Kidney (tissue), 14 donors: ENCODE data around the gene KYNU. TPM values are rescaled to one million over a fixed set of nuclear protein-coding genes. Genes with fewer than 3 reads are reported as not detected.

Source experiments
- DNase-seq, 5 donors: peaks; one replicate each; pipeline ENCODE4 v3.0.0-alpha.2; 2013 to 2020
- FAIRE-seq: peaks from 2 replicates; lab custom pipeline; 2012; peaks lifted over from hg19 to GRCh38; lab: Jason Lieb, UNC
- H3K27ac ChIP-seq, 2 donors: one replicate each; pipeline ENCODE4 v1.7.0; 2013; ENCODE audit warnings: low read depth in 2 of 2, low read length in 2 of 2, inconsistent platforms in 1 of 2
- H3K27me3 ChIP-seq: one replicate; pipeline ENCODE4 v1.7.1; 2013; ENCODE audit warnings: low read length, inconsistent platforms; ENCODE audit not compliant: control insufficient read depth, insufficient read depth
- H3K36me3 ChIP-seq, 3 donors: one replicate each; pipeline versions ENCODE4 v1.7.0 to v1.7.1; 2013; ENCODE audit warnings: low read length in 3 of 3, control low read depth in 1 of 3, inconsistent platforms in 1 of 3; ENCODE audit not compliant: insufficient read depth in 3 of 3, control insufficient read depth in 2 of 3
- H3K4me1 ChIP-seq, 3 donors: one replicate each; pipeline versions ENCODE4 v1.7.0 to v1.7.1; 2013; ENCODE audit warnings: low read length in 3 of 3, inconsistent platforms in 1 of 3, low read depth in 1 of 3; ENCODE audit not compliant: control insufficient read depth in 2 of 3, insufficient read depth in 2 of 3
- H3K4me3 ChIP-seq, 3 donors: one replicate each; pipeline versions ENCODE4 v1.7.0 to v1.8.1; 2013; ENCODE audit warnings: low read length in 3 of 3, control low read depth in 1 of 3, inconsistent platforms in 1 of 3
- H3K9ac ChIP-seq, 3 donors: one replicate each; pipeline versions ENCODE4 v1.7.0 to v1.7.1; 2013; ENCODE audit warnings: low read length in 3 of 3, control low read depth in 1 of 3, inconsistent platforms in 1 of 3
- H3K9me3 ChIP-seq, 3 donors: one replicate each; pipeline versions ENCODE4 v1.7.0 to v1.7.1; 2013; ENCODE audit warnings: low read length in 3 of 3, control low read depth in 1 of 3, inconsistent platforms in 1 of 3; ENCODE audit not compliant: control insufficient read depth in 2 of 3, insufficient read depth in 1 of 3
- CTCF ChIP-seq: IDR thresholded peaks from 3 replicates; pipeline ENCODE4 v1.5.1; 2012; ENCODE audit warnings: mild to moderate bottlenecking, moderate library complexity, borderline replicate concordance; ENCODE audit not compliant: insufficient read depth; ENCODE audit errors: extremely low read depth
- intact Hi-C: fragments of 100-400 bp; cut with DNase I; formaldehyde crosslinking; loops from one replicate; pipeline ENCODE4 v1.11.1; 2022
- polyA plus RNA-seq: library from polyadenylated mRNA; stranded (reverse); fragments of 350-450 nt; fragmentation: Illumina TruSeq; extraction: RNeasy Lipid Tissue Mini Kit (QIAGEN cat#74804); gene quantifications from one replicate; pipeline ENCODE4 v1.2.3, GENCODE V29; 2014; ENCODE audit warnings: low read depth, low replicate concordance; ENCODE audit not compliant: insufficient read depth
- total RNA-seq: library from RNA; stranded (reverse); fragmentation: NEBNext Ultra II Directional; extraction: Animal tissue kit (Norgen Biotek cat#: 25700); gene quantifications from one replicate; pipeline ENCODE4 v1.2.1, GENCODE V29; 2021
- donor health status: control.
- donor health status: control.
- donor health status: control.
- donor health status: control.
- donor health status: control.
- donor health status: DM: yes; HTN: yes; CAD: no.
- donor health status: Normal renal cell carcinoma (clear cell type).

Gene KYNU
- total and polyA plus RNA-seq, 2 donors from 2014 or later: 6.4 to 14.5 TPM

DNA sequence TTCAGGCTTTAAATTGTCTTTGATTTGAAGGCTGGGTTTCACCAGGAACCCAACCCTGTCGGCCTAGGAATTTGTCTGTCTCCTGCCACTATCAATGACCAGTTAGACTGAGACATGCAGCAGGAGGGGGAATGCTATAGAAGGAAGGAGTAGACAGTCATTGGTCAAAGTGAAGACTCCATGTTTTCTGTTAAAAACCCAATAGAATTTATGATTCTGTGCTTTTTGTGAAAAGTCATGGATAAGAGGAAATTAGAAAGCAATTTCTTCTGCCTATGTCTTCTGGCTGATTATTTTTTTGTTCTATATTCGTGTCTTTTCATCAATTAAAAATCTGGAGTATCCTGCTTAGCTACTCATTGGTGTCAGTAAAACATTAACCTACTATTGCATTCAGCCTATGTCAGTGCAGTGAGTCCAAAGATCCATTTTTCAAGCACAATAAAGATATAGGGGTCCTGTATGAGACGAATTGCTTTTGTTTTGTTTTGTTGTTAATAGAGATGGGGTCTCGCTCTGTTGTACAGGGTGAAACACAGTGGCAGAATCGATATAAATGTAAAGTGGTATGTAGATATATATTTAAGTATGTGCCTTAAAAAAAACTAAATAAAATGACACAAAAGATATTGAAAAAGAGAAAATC is 7.9 kb upstream of the KYNU start:
- no peak for FAIRE-seq
- no peaks in the 10 kb centered on the region for H3K4me1 ChIP-seq

GRCh38 chr2:142870526-142870925 is 6.9 kb upstream of the KYNU start:
- no peak overlapping the region for H3K4me3 ChIP-seq
- intact Hi-C loops: no loop called here
- TF ChIP-seq CTCF: no peak
- no peaks in the 10 kb centered on the region for H3K27me3 ChIP-seq
- H3K9ac ChIP-seq: no peak overlapping the region
- H3K27ac ChIP-seq: no peak overlapping the region
- no peaks in the 10 kb centered on the region for H3K9me3 ChIP-seq
- FAIRE-seq: no peak
- no peaks in the 10 kb centered on the region for H3K36me3 ChIP-seq
- no peak for DNase-seq
- no peaks in the 10 kb centered on the region for H3K4me1 ChIP-seq

More for the DNA sequence above, 7.9 kb upstream of the KYNU start:
- intact Hi-C loops: no loop called here
- H3K27me3 ChIP-seq: no peaks in the 10 kb centered on the region
- DNase-seq: no peak
- no peaks in the 10 kb centered on the region for H3K36me3 ChIP-seq
- no peaks in the 10 kb centered on the region for H3K9me3 ChIP-seq
- no peak overlapping the region for H3K4me3 ChIP-seq
- no peak for TF ChIP-seq CTCF
- H3K9ac ChIP-seq: no peak overlapping the region
- no peak overlapping the region for H3K27ac ChIP-seq

DNA sequence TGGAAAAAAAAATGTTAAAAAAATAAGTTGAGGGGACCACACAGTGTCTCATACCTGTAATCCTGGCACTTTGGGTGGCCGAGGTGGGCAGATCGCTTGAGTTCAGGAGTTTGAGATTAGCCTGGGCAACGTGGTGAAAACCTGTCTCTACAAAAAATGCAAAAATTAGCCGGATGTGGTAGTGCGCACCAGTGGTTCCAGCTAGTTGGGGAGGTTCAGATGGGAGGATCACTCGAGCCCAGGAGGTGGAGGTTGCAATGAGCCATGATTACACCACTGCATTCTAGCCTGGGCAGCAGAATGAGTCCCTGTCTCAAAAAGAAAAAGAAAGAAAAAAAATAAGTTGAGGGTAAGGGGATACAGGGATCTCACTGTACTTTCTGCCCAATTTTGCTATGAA is 6.1 kb upstream of the KYNU start:
- FAIRE-seq (no peak), DNase-seq (no peak)
- Histone ChIP-seq H3K27me3 (no peaks in the 10 kb centered on the region), H3K36me3 (no peaks in the 10 kb centered on the region), H3K4me3 (no peak overlapping the region), H3K9ac (no peak overlapping the region), H3K4me1 (no peaks in the 10 kb centered on the region), H3K9me3 (no peaks in the 10 kb centered on the region), H3K27ac (no peak overlapping the region)
- intact Hi-C loops: no loop called here
- TF ChIP-seq CTCF: no peak
